ENCODE measurements around the gene CPEB2. TPM values are rescaled to one million over a fixed set of nuclear protein-coding genes. Genes with fewer than 3 reads are reported as not detected.
"Not testable (repeated sequence)": the region's sequence is repeated elsewhere in the genome, so short reads cannot be mapped to it uniquely, and the experiment has no call there.

The CPEB2 gene
- total RNA-seq, 1 donor from 2014 or later = 12.4 TPM

DNA sequence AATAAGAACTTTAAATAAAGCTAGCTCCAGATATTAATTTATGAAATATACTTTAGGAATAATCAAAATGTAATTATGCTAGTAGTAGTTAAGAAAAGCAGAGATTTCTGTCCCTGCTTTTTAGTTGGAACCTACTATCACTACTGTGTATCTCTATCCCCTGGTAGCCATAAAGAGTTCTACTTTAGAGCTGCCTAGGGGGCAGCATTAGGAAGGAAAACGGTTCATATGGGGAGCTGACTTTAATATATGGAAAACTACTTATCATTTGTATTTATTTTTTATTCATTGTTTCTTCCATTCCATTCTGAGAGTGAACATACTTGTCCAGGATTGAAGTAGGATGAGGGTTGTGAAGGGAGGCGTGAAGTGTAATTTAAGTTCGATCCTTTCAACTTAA, 40.9 kb downstream of the CPEB2 start:
- Mint-ChIP-seq H3K27ac (no peak overlapping the region), H3K4me1 (peaks cover 3% of the 10 kb centered on the region), H3K27me3 (no peaks in the 10 kb centered on the region), H3K9me3 (no peaks in the 10 kb centered on the region), H3K4me3 (no peak overlapping the region), H3K36me3 (ENCODE audit: low read depth) (peaks cover 25% of the 10 kb centered on the region)
- intact Hi-C loops (cut with micrococcal nuclease) = no loop called here
- DNase-seq = no peak

- Mint-ChIP-seq H3K4me1 (peaks cover 3% of the 10 kb centered on the region), H3K4me3 (no peak overlapping the region), H3K9me3 (no peaks in the 10 kb centered on the region), H3K27me3 (no peaks in the 10 kb centered on the region), H3K36me3 (ENCODE audit: low read depth) (peaks cover 21% of the 10 kb centered on the region), H3K27ac (no peak overlapping the region)
- intact Hi-C loops (cut with micrococcal nuclease) = no loop called here
- DNase-seq = no peak
Measured at GRCh38 chr4:15043922-15044321, 41.6 kb downstream of the CPEB2 start.

GRCh38 chr4:15054541-15054940, 52.3 kb downstream of the CPEB2 start:
- H3K27ac Mint-ChIP-seq = no peak overlapping the region
- H3K27me3 Mint-ChIP-seq = no peaks in the 10 kb centered on the region
- peaks cover 44% of the 10 kb centered on the region for H3K36me3 Mint-ChIP-seq (ENCODE audit: low read depth)
- no peak for DNase-seq
- H3K4me3 Mint-ChIP-seq = no peak overlapping the region
- H3K9me3 Mint-ChIP-seq = no peaks in the 10 kb centered on the region
- peaks cover 4% of the 10 kb centered on the region for H3K4me1 Mint-ChIP-seq
- intact Hi-C loops (cut with micrococcal nuclease) = no loop called here

DNA sequence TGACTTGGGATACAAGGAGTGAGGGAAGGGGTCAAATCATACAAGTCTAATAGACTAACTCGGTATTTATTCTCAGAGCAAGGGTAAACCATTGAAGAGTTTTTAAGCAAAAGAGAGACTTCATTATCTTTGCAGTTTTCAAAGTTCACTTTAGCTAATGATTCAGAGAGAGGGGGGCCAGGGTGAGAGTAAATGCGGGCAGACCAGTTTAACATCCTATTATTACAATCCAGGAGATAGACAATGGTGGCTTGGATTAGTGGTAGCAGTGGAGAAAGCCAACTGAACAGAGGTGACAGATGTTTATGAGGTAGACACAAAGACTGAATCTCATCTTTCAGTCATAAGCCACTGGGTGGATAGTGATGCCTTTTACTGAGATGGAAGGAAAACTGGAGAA, 57.9 kb downstream of the CPEB2 start:
- Mint-ChIP-seq H3K9me3 (no peaks in the 10 kb centered on the region), H3K27me3 (no peaks in the 10 kb centered on the region), H3K4me1 (peaks cover 2% of the 10 kb centered on the region), H3K27ac (no peak overlapping the region), H3K4me3 (no peak overlapping the region), H3K36me3 (ENCODE audit: low read depth) (peaks cover 29% of the 10 kb centered on the region)
- intact Hi-C loops (cut with micrococcal nuclease) = no loop called here
- DNase-seq = no peak

DNA sequence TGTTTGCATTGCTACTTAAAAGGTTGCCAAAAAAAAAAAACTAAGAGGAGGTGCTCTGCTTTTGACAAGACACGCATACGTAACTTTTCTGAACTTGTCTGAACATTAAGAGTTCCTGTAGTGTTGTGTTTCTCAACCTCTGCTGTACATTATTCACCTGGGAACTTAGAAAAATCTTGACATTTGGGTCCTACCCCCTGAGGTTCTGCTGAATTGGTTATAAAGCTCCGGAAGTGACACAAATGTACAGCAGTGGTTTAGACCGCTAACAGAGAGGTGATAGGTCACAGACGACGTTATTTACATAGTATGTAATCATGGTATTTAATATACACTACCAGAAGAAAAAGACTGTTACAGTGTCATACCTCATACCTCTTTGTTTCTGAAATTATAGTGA, 61.1 kb downstream of the CPEB2 start:
- intact Hi-C loops (cut with micrococcal nuclease) = no loop called here
- no peak overlapping the region for H3K4me3 Mint-ChIP-seq
- H3K9me3 Mint-ChIP-seq = no peaks in the 10 kb centered on the region
- H3K4me1 Mint-ChIP-seq = no peaks in the 10 kb centered on the region
- DNase-seq = no peak
- H3K27ac Mint-ChIP-seq = no peak overlapping the region
- peaks cover 29% of the 10 kb centered on the region for H3K36me3 Mint-ChIP-seq (ENCODE audit: low read depth)
- H3K27me3 Mint-ChIP-seq = no peaks in the 10 kb centered on the region

DNA sequence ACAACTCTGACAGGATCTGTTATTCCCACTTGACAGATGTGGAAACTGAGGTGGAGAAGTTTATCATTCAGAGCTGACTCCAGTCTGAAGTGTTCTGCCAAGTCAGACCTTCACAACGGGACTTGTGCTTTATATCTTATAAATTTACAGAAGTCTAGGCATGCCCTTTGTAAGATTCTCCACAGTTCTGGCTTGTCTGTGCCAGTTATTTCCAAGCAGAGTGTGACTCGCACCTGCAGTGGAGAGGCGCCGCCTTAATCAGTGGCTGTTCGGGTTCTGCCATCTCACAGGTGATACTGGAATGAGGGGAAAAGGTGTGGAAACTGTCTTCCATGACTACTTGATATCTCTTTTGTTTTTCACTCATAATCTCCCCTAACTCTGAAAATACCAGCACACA, 63.2 kb downstream of the CPEB2 start:
- Mint-ChIP-seq H3K27ac (no peak overlapping the region), H3K9me3 (no peaks in the 10 kb centered on the region), H3K36me3 (ENCODE audit: low read depth) (peaks cover 28% of the 10 kb centered on the region), H3K27me3 (no peaks in the 10 kb centered on the region), H3K4me1 (no peaks in the 10 kb centered on the region), H3K4me3 (no peak overlapping the region)
- intact Hi-C loops (cut with micrococcal nuclease) = no loop called here
- no peak for DNase-seq

DNA sequence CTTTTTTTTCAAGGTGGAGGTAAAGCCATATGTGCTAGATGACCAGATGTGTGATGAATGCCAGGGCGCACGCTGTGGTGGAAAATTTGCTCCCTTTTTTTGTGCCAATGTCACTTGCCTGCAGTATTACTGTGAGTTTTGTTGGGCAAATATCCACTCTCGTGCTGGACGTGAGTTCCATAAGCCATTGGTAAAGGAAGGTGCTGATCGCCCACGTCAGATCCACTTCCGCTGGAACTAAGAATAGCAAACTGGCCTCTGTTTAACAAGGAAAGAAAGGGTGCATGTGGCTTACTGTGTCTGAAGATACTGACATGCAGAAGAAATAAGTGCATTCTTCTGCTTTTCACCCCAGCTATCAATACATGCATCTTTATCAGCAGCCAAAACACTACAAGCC, 63.9 kb downstream of the CPEB2 start:
- no peak for DNase-seq
- H3K27ac Mint-ChIP-seq = no peak overlapping the region
- peaks cover 32% of the 10 kb centered on the region for H3K36me3 Mint-ChIP-seq (ENCODE audit: low read depth)
- H3K27me3 Mint-ChIP-seq = no peaks in the 10 kb centered on the region
- no peaks in the 10 kb centered on the region for H3K9me3 Mint-ChIP-seq
- H3K4me3 Mint-ChIP-seq = no peak overlapping the region
- intact Hi-C loops (cut with micrococcal nuclease) = no loop called here
- no peaks in the 10 kb centered on the region for H3K4me1 Mint-ChIP-seq

- intact Hi-C loops (cut with micrococcal nuclease) = no loop called here
- no peaks in the 10 kb centered on the region for H3K27me3 Mint-ChIP-seq
- no peak overlapping the region for H3K27ac Mint-ChIP-seq
- no peaks in the 10 kb centered on the region for H3K9me3 Mint-ChIP-seq
- no peak for DNase-seq
- no peaks in the 10 kb centered on the region for H3K4me1 Mint-ChIP-seq
- no peak overlapping the region for H3K4me3 Mint-ChIP-seq
- H3K36me3 Mint-ChIP-seq (ENCODE audit: low read depth) = peaks cover 31% of the 10 kb centered on the region
Measured at GRCh38 chr4:15068298-15068697, 66.0 kb downstream of the CPEB2 start.

DNA sequence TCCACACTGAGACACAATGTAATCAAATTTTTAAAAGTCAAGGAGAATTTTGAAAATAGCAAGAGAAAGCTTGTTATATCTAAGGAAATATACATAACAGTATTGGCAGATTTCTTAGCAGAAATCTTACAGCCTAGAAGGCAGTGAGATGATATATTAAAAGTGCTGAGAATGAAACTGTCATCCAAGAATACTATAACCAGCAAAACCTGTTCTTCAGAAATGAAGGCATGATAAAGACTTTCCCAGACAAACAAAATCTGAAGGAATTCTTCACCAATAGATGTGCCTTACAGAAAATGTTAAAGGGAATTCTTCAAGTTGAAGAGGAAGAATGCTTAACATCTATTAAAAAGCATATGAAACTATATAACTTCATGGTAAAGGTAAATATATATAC, 73.6 kb downstream of the CPEB2 start:
- no peak overlapping the region for H3K27ac Mint-ChIP-seq
- no peak for DNase-seq
- H3K27me3 Mint-ChIP-seq = peaks cover 6% of the 10 kb centered on the region
- H3K4me3 Mint-ChIP-seq = no peak overlapping the region
- intact Hi-C loops (cut with micrococcal nuclease) = no loop called here
- peaks cover 5% of the 10 kb centered on the region for H3K9me3 Mint-ChIP-seq
- H3K4me1 Mint-ChIP-seq = no peaks in the 10 kb centered on the region
- H3K36me3 Mint-ChIP-seq (ENCODE audit: low read depth) = peaks cover 2% of the 10 kb centered on the region

DNA sequence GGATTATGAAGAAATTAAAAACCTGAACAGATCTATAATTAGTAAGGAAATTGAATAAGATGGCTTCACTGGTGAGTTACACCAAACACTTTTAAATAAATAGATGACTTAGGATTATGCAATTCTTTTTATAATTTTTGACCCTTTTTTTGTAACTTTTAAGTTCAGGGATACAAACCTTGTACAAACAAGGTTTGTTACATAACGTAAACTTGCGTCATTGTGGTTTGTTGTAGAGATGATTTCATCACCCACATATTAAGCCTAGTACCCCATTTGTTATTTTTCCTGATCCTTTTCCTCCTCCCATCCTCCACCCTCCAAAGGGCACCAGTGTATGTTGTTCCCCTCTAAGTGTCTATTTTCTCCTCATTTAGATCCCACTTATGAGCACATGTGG, 75.7 kb downstream of the CPEB2 start:
- peaks cover 5% of the 10 kb centered on the region for H3K9me3 Mint-ChIP-seq
- no peaks in the 10 kb centered on the region for H3K4me1 Mint-ChIP-seq
- no peaks in the 10 kb centered on the region for H3K36me3 Mint-ChIP-seq (ENCODE audit: low read depth)
- H3K27ac Mint-ChIP-seq = no peak overlapping the region
- H3K4me3 Mint-ChIP-seq = no peak overlapping the region
- peaks cover 6% of the 10 kb centered on the region for H3K27me3 Mint-ChIP-seq
- no peak for DNase-seq
- intact Hi-C loops (cut with micrococcal nuclease) = no loop called here

GRCh38 chr4:15078682-15079642, 76.7 kb downstream of the CPEB2 start:
- Mint-ChIP-seq H3K27ac (no peak overlapping the region), H3K36me3 (ENCODE audit: low read depth) (no peaks in the 10 kb centered on the region), H3K4me3 (no peak overlapping the region), H3K9me3 (peaks cover 5% of the 10 kb centered on the region), H3K4me1 (no peaks in the 10 kb centered on the region), H3K27me3 (peaks cover 8% of the 10 kb centered on the region)
- intact Hi-C loops (cut with micrococcal nuclease) = no loop called here
- no peak for DNase-seq

GRCh38 chr4:15084780-15085179, 82.5 kb downstream of the CPEB2 start:
- intact Hi-C loops (cut with micrococcal nuclease) = no loop called here
- no peaks in the 10 kb centered on the region for H3K36me3 Mint-ChIP-seq (ENCODE audit: low read depth)
- H3K9me3 Mint-ChIP-seq = no peaks in the 10 kb centered on the region
- H3K4me3 Mint-ChIP-seq = no peak overlapping the region
- H3K27me3 Mint-ChIP-seq = peaks cover 8% of the 10 kb centered on the region
- no peaks in the 10 kb centered on the region for H3K4me1 Mint-ChIP-seq
- no peak overlapping the region for H3K27ac Mint-ChIP-seq
- no peak for DNase-seq

- H3K27ac Mint-ChIP-seq; intact Hi-C loops (cut with micrococcal nuclease): not testable (repeated sequence)
- H3K27me3 Mint-ChIP-seq = peaks cover 11% of the 10 kb centered on the region
Measured at GRCh38 chr4:15085762-15086161, 83.5 kb downstream of the CPEB2 start.

DNA sequence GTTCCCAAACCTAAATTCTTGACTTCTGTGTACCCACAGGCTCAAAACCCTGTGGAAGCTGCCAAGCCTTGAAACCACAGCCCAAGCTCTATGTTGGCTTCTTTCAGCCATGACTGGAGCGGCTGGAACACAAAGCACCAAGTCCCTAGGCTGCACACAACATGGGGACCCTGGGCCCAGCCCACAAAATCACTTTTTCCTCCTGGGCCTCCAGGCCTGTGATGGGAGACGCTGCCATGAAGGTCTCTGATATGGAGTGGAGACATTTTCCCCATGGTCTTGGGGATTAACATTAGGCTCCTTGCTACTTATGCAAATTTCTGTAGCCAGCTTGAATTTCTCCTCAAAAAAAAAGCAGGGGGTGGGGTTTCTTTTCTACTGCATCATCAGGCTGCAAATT, 84.0 kb downstream of the CPEB2 start:
- H3K4me3 Mint-ChIP-seq; H3K4me1 Mint-ChIP-seq; H3K27ac Mint-ChIP-seq; intact Hi-C loops (cut with micrococcal nuclease); H3K36me3 Mint-ChIP-seq (ENCODE audit: low read depth); DNase-seq; H3K9me3 Mint-ChIP-seq: not testable (repeated sequence)
- H3K27me3 Mint-ChIP-seq = peaks cover 11% of the 10 kb centered on the region

More at GRCh38 chr4:15085762-15086161, 83.5 kb downstream of the CPEB2 start:
- H3K36me3 Mint-ChIP-seq (ENCODE audit: low read depth); H3K4me1 Mint-ChIP-seq; H3K4me3 Mint-ChIP-seq; H3K9me3 Mint-ChIP-seq; DNase-seq: not testable (repeated sequence)

All from activated CD4-positive, alpha-beta T cell treated with anti-CD3 and anti-CD28 coated beads, Interleukin-2, amount 10 ng/mL, durations not matched to agents 24 days and 14 days (primary cell).